Liver (tissue), 2 donors: ENCODE data around the gene TLE7.

Experiments
- TF ChIP-seq, protein P1 (sequence below): fragments of 150-350 bp; IDR thresholded peaks from 2 replicates; pipeline ENCODE4 v1.5.1; 2017; ENCODE audit warnings: improper control_type of control experiment, low read depth, low read length; ENCODE audit not compliant: missing input control
- TF ChIP-seq, protein P2 (sequence below): IDR thresholded peaks from 2 replicates; pipeline ENCODE4 v1.6.1; 2016; ENCODE audit warnings: antibody characterized with exemption, mild to moderate bottlenecking
- donor health status: healthy.

DNA sequence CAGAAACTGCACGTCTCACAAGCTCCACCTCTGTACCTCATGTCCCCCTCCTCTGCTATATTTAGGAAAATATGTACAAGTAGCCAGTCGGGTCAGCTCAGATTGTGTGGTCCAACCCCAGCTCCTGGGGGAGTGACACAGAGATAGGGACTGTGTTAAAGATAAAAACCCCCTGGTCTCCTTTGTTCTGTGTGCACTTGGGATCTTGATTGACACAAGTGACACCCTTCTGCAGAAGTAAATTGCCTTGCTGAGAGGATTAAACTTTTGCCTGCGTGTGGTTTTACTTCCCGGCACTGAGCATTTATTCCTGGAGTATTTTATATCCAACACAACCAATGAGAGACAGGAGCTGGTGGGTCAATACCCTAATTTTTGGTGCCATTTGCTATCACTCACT lies 37.5 kb downstream of the TLE7 start:
- TF ChIP-seq, protein P1, sequence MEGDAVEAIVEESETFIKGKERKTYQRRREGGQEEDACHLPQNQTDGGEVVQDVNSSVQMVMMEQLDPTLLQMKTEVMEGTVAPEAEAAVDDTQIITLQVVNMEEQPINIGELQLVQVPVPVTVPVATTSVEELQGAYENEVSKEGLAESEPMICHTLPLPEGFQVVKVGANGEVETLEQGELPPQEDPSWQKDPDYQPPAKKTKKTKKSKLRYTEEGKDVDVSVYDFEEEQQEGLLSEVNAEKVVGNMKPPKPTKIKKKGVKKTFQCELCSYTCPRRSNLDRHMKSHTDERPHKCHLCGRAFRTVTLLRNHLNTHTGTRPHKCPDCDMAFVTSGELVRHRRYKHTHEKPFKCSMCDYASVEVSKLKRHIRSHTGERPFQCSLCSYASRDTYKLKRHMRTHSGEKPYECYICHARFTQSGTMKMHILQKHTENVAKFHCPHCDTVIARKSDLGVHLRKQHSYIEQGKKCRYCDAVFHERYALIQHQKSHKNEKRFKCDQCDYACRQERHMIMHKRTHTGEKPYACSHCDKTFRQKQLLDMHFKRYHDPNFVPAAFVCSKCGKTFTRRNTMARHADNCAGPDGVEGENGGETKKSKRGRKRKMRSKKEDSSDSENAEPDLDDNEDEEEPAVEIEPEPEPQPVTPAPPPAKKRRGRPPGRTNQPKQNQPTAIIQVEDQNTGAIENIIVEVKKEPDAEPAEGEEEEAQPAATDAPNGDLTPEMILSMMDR: no peak
- TF ChIP-seq, protein P2, sequence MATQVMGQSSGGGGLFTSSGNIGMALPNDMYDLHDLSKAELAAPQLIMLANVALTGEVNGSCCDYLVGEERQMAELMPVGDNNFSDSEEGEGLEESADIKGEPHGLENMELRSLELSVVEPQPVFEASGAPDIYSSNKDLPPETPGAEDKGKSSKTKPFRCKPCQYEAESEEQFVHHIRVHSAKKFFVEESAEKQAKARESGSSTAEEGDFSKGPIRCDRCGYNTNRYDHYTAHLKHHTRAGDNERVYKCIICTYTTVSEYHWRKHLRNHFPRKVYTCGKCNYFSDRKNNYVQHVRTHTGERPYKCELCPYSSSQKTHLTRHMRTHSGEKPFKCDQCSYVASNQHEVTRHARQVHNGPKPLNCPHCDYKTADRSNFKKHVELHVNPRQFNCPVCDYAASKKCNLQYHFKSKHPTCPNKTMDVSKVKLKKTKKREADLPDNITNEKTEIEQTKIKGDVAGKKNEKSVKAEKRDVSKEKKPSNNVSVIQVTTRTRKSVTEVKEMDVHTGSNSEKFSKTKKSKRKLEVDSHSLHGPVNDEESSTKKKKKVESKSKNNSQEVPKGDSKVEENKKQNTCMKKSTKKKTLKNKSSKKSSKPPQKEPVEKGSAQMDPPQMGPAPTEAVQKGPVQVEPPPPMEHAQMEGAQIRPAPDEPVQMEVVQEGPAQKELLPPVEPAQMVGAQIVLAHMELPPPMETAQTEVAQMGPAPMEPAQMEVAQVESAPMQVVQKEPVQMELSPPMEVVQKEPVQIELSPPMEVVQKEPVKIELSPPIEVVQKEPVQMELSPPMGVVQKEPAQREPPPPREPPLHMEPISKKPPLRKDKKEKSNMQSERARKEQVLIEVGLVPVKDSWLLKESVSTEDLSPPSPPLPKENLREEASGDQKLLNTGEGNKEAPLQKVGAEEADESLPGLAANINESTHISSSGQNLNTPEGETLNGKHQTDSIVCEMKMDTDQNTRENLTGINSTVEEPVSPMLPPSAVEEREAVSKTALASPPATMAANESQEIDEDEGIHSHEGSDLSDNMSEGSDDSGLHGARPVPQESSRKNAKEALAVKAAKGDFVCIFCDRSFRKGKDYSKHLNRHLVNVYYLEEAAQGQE: no peak
